CD4-positive, CD25-positive, alpha-beta regulatory T cell (primary cell): ENCODE measurements around the gene MYO10. TPM values are rescaled to one million over a fixed set of nuclear protein-coding genes. Genes with fewer than 3 reads are reported as not detected.

Experiments
- ATAC-seq, 2 donors: fragments of 150-1000 bp; cut with Tn5 transposase; one replicate each; pipeline ENCODE4 v1.10.0; 2021; ENCODE audit warnings: low read depth in 2 of 2, moderate number of reproducible peaks in 2 of 2, moderate library complexity in 1 of 2
- DNase-seq, 3 donors: peaks; one replicate each; pipeline versions ENCODE4 v3.0.0 to v3.0.0-alpha.2; 2012 to 2022; ENCODE audit warnings: mixed read lengths in 1 of 3
- H3K27ac ChIP-seq: one replicate; pipeline ENCODE4 v1.7.0; 2013; ENCODE audit warnings: mild to moderate bottlenecking, low read length; ENCODE audit not compliant: insufficient read depth, poor library complexity, severe bottlenecking
- H3K27me3 ChIP-seq: one replicate; pipeline ENCODE4 v1.7.0; 2013; ENCODE audit warnings: low read length; ENCODE audit not compliant: control insufficient read depth, insufficient read depth
- H3K36me3 ChIP-seq: one replicate; pipeline ENCODE4 v1.7.0; 2013; ENCODE audit warnings: mild to moderate bottlenecking, low read length, moderate library complexity; ENCODE audit not compliant: control insufficient read depth, insufficient read depth
- H3K4me1 ChIP-seq: 2 replicates; pipeline ENCODE4 v1.7.0; 2013; ENCODE audit warnings: mild to moderate bottlenecking, low read length; ENCODE audit not compliant: insufficient read depth, control insufficient read depth, poor library complexity, severe bottlenecking
- H3K4me3 ChIP-seq: one replicate; pipeline ENCODE4 v1.7.0; 2013; ENCODE audit warnings: low read depth, mild to moderate bottlenecking, low read length, moderate library complexity
- H3K9me3 ChIP-seq, 2 experiments: 1 replicate in 1 of 2; 2 replicates in 1 of 2; pipeline ENCODE4 v1.7.0; 2013; ENCODE audit warnings: low read length in 2 of 2, mild to moderate bottlenecking in 1 of 2, moderate library complexity in 1 of 2; ENCODE audit not compliant: control insufficient read depth in 2 of 2
- H3K27ac Mint-ChIP-seq, 3 donors: one replicate each; pipeline ENCODE4 v1.8.0; 2020 to 2022; ENCODE audit warnings: mild to moderate bottlenecking in 3 of 3, mixed read lengths in 3 of 3, moderate library complexity in 2 of 3
- H3K27me3 Mint-ChIP-seq: one replicate; pipeline ENCODE4 v1.8.0; 2022; ENCODE audit warnings: mild to moderate bottlenecking, mixed read lengths
- H3K36me3 Mint-ChIP-seq: one replicate; pipeline ENCODE4 v1.8.0; 2020; ENCODE audit warnings: mixed read lengths
- H3K4me1 Mint-ChIP-seq, 4 donors: one replicate each; pipeline ENCODE4 v1.8.0; 2020 to 2022; ENCODE audit warnings: mixed read lengths in 4 of 4, mild to moderate bottlenecking in 1 of 4
- H3K4me3 Mint-ChIP-seq, 4 donors: one replicate each; pipeline ENCODE4 v1.8.0; 2020 to 2022; ENCODE audit warnings: mild to moderate bottlenecking in 4 of 4, mixed read lengths in 4 of 4, moderate library complexity in 3 of 4
- H3K9me3 Mint-ChIP-seq, 7 donors: one replicate each; pipeline ENCODE4 v1.8.0; 2020 to 2022; ENCODE audit warnings: mixed read lengths in 7 of 7, mild to moderate bottlenecking in 3 of 7, moderate library complexity in 2 of 7
- polyA plus RNA-seq, 4 donors: library from polyadenylated mRNA; unstranded; fragments of 300-500 nt; fragmentation: Illumina TruSeq; gene quantifications; one replicate each; pipeline ENCODE4 v1.2.3, GENCODE V29; 2021
- total RNA-seq: library from RNA; stranded (reverse); gene quantifications from one replicate; pipeline ENCODE4 v1.2.3, GENCODE V29; 2022

Gene MYO10
- total and polyA plus RNA-seq, 5 donors from 2014 or later, result 0.01 to 0.05 (median 0.02) TPM; not detected in 1

- Mint-ChIP-seq H3K27me3 (peaks cover 10% of the 10 kb centered on the region), H3K4me1 (no peaks in the 10 kb centered on the region), H3K4me3 (no peak overlapping the region), H3K36me3 (no peaks in the 10 kb centered on the region), H3K9me3 (peaks cover 0 to 6% (median 0%) of the 10 kb centered on the region in 7 donors), H3K27ac (no peak overlapping the region)
- H3K4me3 ChIP-seq, result no peak overlapping the region
- H3K9me3 ChIP-seq, result no peaks in the 10 kb centered on the region
- DNase-seq, result no peak
- no peaks in the 10 kb centered on the region for H3K4me1 ChIP-seq
- no peak overlapping the region for H3K27ac ChIP-seq
- H3K27me3 ChIP-seq, result no peaks in the 10 kb centered on the region
- ATAC-seq, result no peak
- H3K36me3 ChIP-seq, result no peaks in the 10 kb centered on the region
These were observed 14.9 kb downstream of the MYO10 start for GRCh38 chr5:16921211-16921610.

- H3K4me3 Mint-ChIP-seq, result no peak overlapping the region
- H3K27me3 Mint-ChIP-seq, result peaks cover 7% of the 10 kb centered on the region
- Histone ChIP-seq H3K27ac (no peak overlapping the region), H3K4me1 (no peaks in the 10 kb centered on the region), H3K27me3 (no peaks in the 10 kb centered on the region), H3K36me3 (no peaks in the 10 kb centered on the region), H3K9me3 (no peaks in the 10 kb centered on the region), H3K4me3 (no peak overlapping the region)
- H3K27ac Mint-ChIP-seq, result no peak overlapping the region
- no peak for ATAC-seq
- no peaks in the 10 kb centered on the region for H3K36me3 Mint-ChIP-seq
- no peaks in the 10 kb centered on the region for H3K4me1 Mint-ChIP-seq
- peaks cover 0 to 7% (median 0%) of the 10 kb centered on the region in 7 donors for H3K9me3 Mint-ChIP-seq
- no peak for DNase-seq
These were observed 15.8 kb downstream of the MYO10 start for GRCh38 chr5:16920109-16920816.

- H3K27ac Mint-ChIP-seq, result no peak overlapping the region
- no peaks in the 10 kb centered on the region for H3K36me3 Mint-ChIP-seq
- H3K9me3 Mint-ChIP-seq, result peaks cover 0 to 7% (median 0%) of the 10 kb centered on the region in 7 donors
- DNase-seq, result no peak
- peaks cover 1% of the 10 kb centered on the region for H3K27me3 Mint-ChIP-seq
- H3K4me1 ChIP-seq, result no peaks in the 10 kb centered on the region
- H3K9me3 ChIP-seq, result no peaks in the 10 kb centered on the region
- no peak overlapping the region for H3K4me3 Mint-ChIP-seq
- ATAC-seq, result no peak
- no peaks in the 10 kb centered on the region for H3K36me3 ChIP-seq
- no peak overlapping the region for H3K27ac ChIP-seq
- no peak overlapping the region for H3K4me3 ChIP-seq
- H3K27me3 ChIP-seq, result no peaks in the 10 kb centered on the region
- H3K4me1 Mint-ChIP-seq, result no peaks in the 10 kb centered on the region
These were observed 17.0 kb downstream of the MYO10 start for GRCh38 chr5:16918891-16919671.

GRCh38 chr5:16918156-16918555 lies 17.9 kb downstream of the MYO10 start:
- DNase-seq (no peak), ATAC-seq (no peak)
- H3K36me3 Mint-ChIP-seq, result no peaks in the 10 kb centered on the region

GRCh38 chr5:16916262-16916878 lies 19.7 kb downstream of the MYO10 start:
- Histone ChIP-seq H3K9me3 (no peaks in the 10 kb centered on the region), H3K27me3 (no peaks in the 10 kb centered on the region), H3K27ac (no peak overlapping the region), H3K4me1 (no peaks in the 10 kb centered on the region), H3K36me3 (no peaks in the 10 kb centered on the region), H3K4me3 (no peak overlapping the region)
- H3K4me1 Mint-ChIP-seq, result no peaks in the 10 kb centered on the region
- no peak overlapping the region for H3K4me3 Mint-ChIP-seq
- peaks cover 0 to 3% (median 0%) of the 10 kb centered on the region in 7 donors for H3K9me3 Mint-ChIP-seq
- no peaks in the 10 kb centered on the region for H3K36me3 Mint-ChIP-seq
- no peak for DNase-seq
- no peak for ATAC-seq
- no peak overlapping the region for H3K27ac Mint-ChIP-seq
- H3K27me3 Mint-ChIP-seq, result no peaks in the 10 kb centered on the region

More at GRCh38 chr5:16918156-16918555, 17.9 kb downstream of the MYO10 start:
- H3K27ac Mint-ChIP-seq, result no peak overlapping the region
- H3K27ac ChIP-seq, result no peak overlapping the region
- H3K4me1 ChIP-seq, result no peaks in the 10 kb centered on the region
- no peak overlapping the region for H3K4me3 ChIP-seq
- no peaks in the 10 kb centered on the region for H3K4me1 Mint-ChIP-seq
- H3K9me3 ChIP-seq, result no peaks in the 10 kb centered on the region
- no peaks in the 10 kb centered on the region for H3K27me3 ChIP-seq
- no peaks in the 10 kb centered on the region for H3K36me3 ChIP-seq
- H3K27me3 Mint-ChIP-seq, result no peaks in the 10 kb centered on the region
- H3K4me3 Mint-ChIP-seq, result no peak overlapping the region
- H3K9me3 Mint-ChIP-seq, result peaks cover 0 to 7% (median 0%) of the 10 kb centered on the region in 7 donors

- ATAC-seq (no peak), DNase-seq (no peak)
- Histone ChIP-seq H3K27me3 (no peaks in the 10 kb centered on the region), H3K9me3 (no peaks in the 10 kb centered on the region), H3K4me3 (no peak overlapping the region), H3K36me3 (no peaks in the 10 kb centered on the region), H3K27ac (no peak overlapping the region), H3K4me1 (no peaks in the 10 kb centered on the region)
- Mint-ChIP-seq H3K27me3 (no peaks in the 10 kb centered on the region), H3K27ac (no peak overlapping the region), H3K36me3 (no peaks in the 10 kb centered on the region), H3K4me3 (no peak overlapping the region), H3K4me1 (no peaks in the 10 kb centered on the region), H3K9me3 (peaks cover 0 to 3% (median 0%) of the 10 kb centered on the region in 7 donors)
These were observed 21.5 kb downstream of the MYO10 start for GRCh38 chr5:16914584-16914983.

GRCh38 chr5:16914108-16914435 lies 22.0 kb downstream of the MYO10 start:
- H3K27me3 Mint-ChIP-seq, result no peaks in the 10 kb centered on the region
- no peaks in the 10 kb centered on the region for H3K27me3 ChIP-seq
- H3K36me3 Mint-ChIP-seq, result no peaks in the 10 kb centered on the region
- no peak overlapping the region for H3K4me3 ChIP-seq
- no peak overlapping the region for H3K27ac ChIP-seq
- H3K4me1 Mint-ChIP-seq, result no peaks in the 10 kb centered on the region
- no peaks in the 10 kb centered on the region for H3K9me3 ChIP-seq
- no peaks in the 10 kb centered on the region for H3K36me3 ChIP-seq
- no peak overlapping the region for H3K27ac Mint-ChIP-seq
- no peak for DNase-seq
- H3K4me3 Mint-ChIP-seq, result no peak overlapping the region
- peaks cover 0 to 3% (median 0%) of the 10 kb centered on the region in 7 donors for H3K9me3 Mint-ChIP-seq
- no peaks in the 10 kb centered on the region for H3K4me1 ChIP-seq
- ATAC-seq, result no peak
